Endothelial cell of umbilical vein (primary cell): Measurements from ENCODE around the gene ATP9B. TPM values are rescaled to one million over a fixed set of nuclear protein-coding genes. Genes with fewer than 3 reads are reported as not detected.

ENCODE experiments used
- BruUV-seq: library from RNA; stranded (reverse); fragments of 400-500 nt; replicated peaks from 2 replicates; lab custom pipeline; 2021; lab: Mats Ljungman, UMichigan
- CTCF ChIA-PET: fragments of 300-600, 350-600 bp; sonication (Branson Sonifier 250); formaldehyde crosslinking; loops from one replicate; lab custom pipeline; 2021; ENCODE audit warnings: antibody characterized with exemption, inconsistent platforms; lab: Charles Lee
- POLR2A ChIA-PET: fragments of 300-600, 350-600 bp; sonication (Branson Sonifier 250); formaldehyde crosslinking; loops from one replicate; lab custom pipeline; 2021; ENCODE audit warnings: antibody characterized with exemption, inconsistent platforms; lab: Charles Lee
- DNase-seq: peaks from one replicate; pipeline ENCODE4 v3.0.0-alpha.2; 2011; ENCODE audit warnings: low read depth, low spot score
- FAIRE-seq: peaks from 2 replicates; lab custom pipeline; 2011; peaks lifted over from hg19 to GRCh38; lab: Jason Lieb, UNC
- H2AFZ ChIP-seq: 2 replicates; pipeline ENCODE4 v1.6.0; 2012; ENCODE audit warnings: low read depth, low read length, control low read depth, inconsistent platforms
- H3K27ac ChIP-seq: 2 replicates; pipeline ENCODE4 v1.5.1; 2011; ENCODE audit warnings: low read depth, mild to moderate bottlenecking, control low read depth, low read length, moderate library complexity; ENCODE audit not compliant: insufficient read depth
- H3K27me3 ChIP-seq, 2 experiments: 2 replicates each; pipeline versions ENCODE4 v1.6.0 to v1.6.1; 2011; ENCODE audit warnings: low read length in 2 of 2, mixed read lengths in 1 of 2; ENCODE audit not compliant: control insufficient read depth in 2 of 2, insufficient read depth in 2 of 2
- H3K36me3 ChIP-seq, 2 experiments: 2 replicates in 1 of 2; 3 replicates in 1 of 2; pipeline ENCODE4 v1.5.1; 2011; ENCODE audit warnings: low read length in 2 of 2, mild to moderate bottlenecking in 1 of 2, moderate library complexity in 1 of 2; ENCODE audit not compliant: control insufficient read depth in 2 of 2, insufficient read depth in 2 of 2; ENCODE audit errors: extremely low read depth in 1 of 2
- H3K4me1 ChIP-seq: 3 replicates; pipeline ENCODE4 v1.5.1; 2011; ENCODE audit warnings: mild to moderate bottlenecking, low read length; ENCODE audit not compliant: control insufficient read depth, insufficient read depth; ENCODE audit errors: extremely low read depth
- H3K4me2 ChIP-seq: 2 replicates; pipeline ENCODE4 v1.6.1; 2011; ENCODE audit warnings: low read length, control low read depth, mixed read lengths; ENCODE audit not compliant: insufficient read depth
- H3K4me3 ChIP-seq, 3 experiments: fragments of 200-600 bp in 1 of 3; sonication (generic), shearing (Covaris generic) in 1 of 3; replicated peaks in 1 of 3; 2 replicates each; pipeline ENCODE4 v1.5.1; 2011 to 2016; ENCODE audit warnings: control low read depth in 3 of 3, low read length in 3 of 3, mild to moderate bottlenecking in 2 of 3, inconsistent platforms in 1 of 3, low read depth in 1 of 3, moderate library complexity in 1 of 3; ENCODE audit not compliant: insufficient read depth in 1 of 3
- H3K79me2 ChIP-seq: 2 replicates; pipeline ENCODE4 v1.6.0; 2012; ENCODE audit warnings: low read length, inconsistent platforms; ENCODE audit not compliant: control insufficient read depth, insufficient read depth
- H3K9ac ChIP-seq: replicated peaks from 2 replicates; pipeline ENCODE3; 2011; ENCODE audit warnings: low read length, control low read depth; ENCODE audit not compliant: insufficient read depth; ENCODE audit errors: extremely low read depth
- H3K9me1 ChIP-seq: replicated peaks from 3 replicates; pipeline ENCODE4 v1.6.0; 2011; ENCODE audit warnings: mild to moderate bottlenecking, low read length; ENCODE audit not compliant: control insufficient read depth, insufficient read depth; ENCODE audit errors: extremely low read depth
- H3K9me3 ChIP-seq: replicated peaks from 2 replicates; pipeline ENCODE4 v1.5.1; 2012; ENCODE audit warnings: low read length, inconsistent platforms; ENCODE audit not compliant: control insufficient read depth, insufficient read depth
- H4K20me1 ChIP-seq: replicated peaks from 2 replicates; pipeline ENCODE3; 2011; ENCODE audit warnings: mild to moderate bottlenecking, low read length; ENCODE audit not compliant: control insufficient read depth, insufficient read depth; ENCODE audit errors: extremely low read depth
- CTCF ChIP-seq, 2 donors: IDR thresholded peaks; 1 replicate in 1 of 2; 2 replicates in 1 of 2; pipeline ENCODE4 v1.5.1; 2011; ENCODE audit warnings: low read length in 2 of 2, mild to moderate bottlenecking in 2 of 2, moderate library complexity in 2 of 2, control low read depth in 1 of 2, inconsistent platforms in 1 of 2, low read depth in 1 of 2; ENCODE audit not compliant: insufficient read depth in 1 of 2; ENCODE audit errors: extremely low read depth in 1 of 2
- EZH2 ChIP-seq: IDR thresholded peaks from 2 replicates; pipeline ENCODE4 v1.6.1; 2012; ENCODE audit warnings: borderline replicate concordance, low read depth, mild to moderate bottlenecking, moderate library complexity, low read length, inconsistent platforms; ENCODE audit not compliant: severe bottlenecking
- FOS ChIP-seq: IDR thresholded peaks from 2 replicates; pipeline ENCODE4 v1.6.1; 2011; ENCODE audit warnings: mild to moderate bottlenecking, low read length, moderate library complexity, borderline replicate concordance; ENCODE audit not compliant: insufficient read depth
- GATA2 ChIP-seq: IDR thresholded peaks from 2 replicates; pipeline ENCODE4 v1.7.0; 2011; ENCODE audit warnings: low read depth, mild to moderate bottlenecking, moderate library complexity, mixed read lengths, low read length; ENCODE audit not compliant: insufficient read length, insufficient read depth
- JUN ChIP-seq: IDR thresholded peaks from 2 replicates; pipeline ENCODE4 v1.6.1; 2011; ENCODE audit warnings: borderline replicate concordance, low read depth; ENCODE audit not compliant: insufficient read length, insufficient read depth
- MAX ChIP-seq: IDR thresholded peaks from 2 replicates; pipeline ENCODE4 v1.6.1; 2011; ENCODE audit not compliant: insufficient read depth, insufficient read length
- MYC ChIP-seq: IDR thresholded peaks from one replicate; pipeline ENCODE4 v1.6.1; 2011; ENCODE audit warnings: mild to moderate bottlenecking, low read depth, low read length
- POLR2A ChIP-seq: IDR thresholded peaks from 2 replicates; pipeline ENCODE4 v1.6.1; 2012; ENCODE audit warnings: low read depth, mild to moderate bottlenecking, control low read depth, low read length
- POLR2AphosphoS5 ChIP-seq: IDR thresholded peaks from 2 replicates; pipeline ENCODE4 v1.6.1; 2012; ENCODE audit warnings: low read depth, mild to moderate bottlenecking, control low read depth, low read length, moderate library complexity; ENCODE audit not compliant: insufficient read depth
- dilution Hi-C: fragments of 300-500 bp; cut with MboI; formaldehyde crosslinking; loops from one replicate; pipeline ENCODE4 v1.15.0; 2019; ENCODE audit warnings: low sequenced_read_pairs; ENCODE audit not compliant: extremely low pct_ligation_motif_present
- intact Hi-C: fragments of 100-400 bp; cut with micrococcal nuclease; formaldehyde crosslinking; loops from one replicate; pipeline ENCODE4 v1.10.0; 2022
- polyA plus RNA-seq, 4 experiments: library from polyadenylated mRNA; depleted of rRNA in 3 of 4; stranded (reverse) in 3 of 4; unstranded in 1 of 4; fragments of >200 nt; gene quantifications; 2 replicates each; pipeline versions ENCODE4 v1.2.1 to v1.2.3, GENCODE V29; 2011 to 2012; ENCODE audit warnings: missing spikeins in 1 of 4
- total RNA-seq: library from RNA; stranded (reverse); gene quantifications from 2 replicates; pipeline ENCODE4 v1.2.3, GENCODE V29; 2021

Gene ATP9B
- total and polyA plus RNA-seq, 2 donors (not counting 3 experiments of a cell fraction or from before 2014, with no cell fraction given) = 14.6 to 18.2 TPM

- H3K9me1 ChIP-seq = no peaks in the 10 kb centered on the region
- no peaks in the 10 kb centered on the region for H3K4me1 ChIP-seq
- DNase-seq (no peak), FAIRE-seq (no peak)
- no peaks in the 10 kb centered on the region for H3K9me3 ChIP-seq
- dilution Hi-C loops (no loop called here), intact Hi-C loops (no loop called here)
- no peak for TF ChIP-seq JUN
- no peak for TF ChIP-seq EZH2
- no peak for TF ChIP-seq GATA2
- no peak for TF ChIP-seq MAX
- TF ChIP-seq CTCF (IDR thresholded peaks at IDR 0.05; ENCODE audit: extremely low read depth in 1 of 2, insufficient read depth in 1 of 2, low read depth in 1 of 2, low read length in 2 of 2) = no peak
- no peak for TF ChIP-seq POLR2A
- no peak for TF ChIP-seq POLR2AphosphoS5
- no peak for TF ChIP-seq MYC
- no peak for TF ChIP-seq FOS
- no peak overlapping the region for H3K27ac ChIP-seq
- H3K27me3 ChIP-seq = no peaks in the 10 kb centered on the region
- POLR2A ChIA-PET = interaction anchor here (0.6 kb wide), 1 partner anchor 207 kb away, joined by 9 read pairs; no protein-coding TSS in a partner anchor
- no peak overlapping the region for H2AFZ ChIP-seq
- BruUV-seq = no TSS peak
- H4K20me1 ChIP-seq = no peaks in the 10 kb centered on the region
- H3K4me3 ChIP-seq = no peak overlapping the region
- no peaks in the 10 kb centered on the region for H3K79me2 ChIP-seq
- peaks cover 0 to 4% of the 10 kb centered on the region in 2 experiments for H3K36me3 ChIP-seq
- H3K4me2 ChIP-seq = no peak overlapping the region
- CTCF ChIA-PET = interaction anchor here (1.2 to 1.9 kb wide), 3 partner anchors 8 to 15 kb away, joined by 3 to 5 read pairs (median 5); no protein-coding TSS in a partner anchor
- H3K9ac ChIP-seq = no peak overlapping the region
Observed at GRCh38 chr18:79360933-79361332, 291.7 kb downstream of the ATP9B start.
